Measurements from ENCODE around the gene GALNT18. TPM values are rescaled to one million over a fixed set of nuclear protein-coding genes. Genes with fewer than 3 reads are reported as not detected.

Gene GALNT18
- total RNA-seq, 1 donor, result 4.7 TPM

DNA sequence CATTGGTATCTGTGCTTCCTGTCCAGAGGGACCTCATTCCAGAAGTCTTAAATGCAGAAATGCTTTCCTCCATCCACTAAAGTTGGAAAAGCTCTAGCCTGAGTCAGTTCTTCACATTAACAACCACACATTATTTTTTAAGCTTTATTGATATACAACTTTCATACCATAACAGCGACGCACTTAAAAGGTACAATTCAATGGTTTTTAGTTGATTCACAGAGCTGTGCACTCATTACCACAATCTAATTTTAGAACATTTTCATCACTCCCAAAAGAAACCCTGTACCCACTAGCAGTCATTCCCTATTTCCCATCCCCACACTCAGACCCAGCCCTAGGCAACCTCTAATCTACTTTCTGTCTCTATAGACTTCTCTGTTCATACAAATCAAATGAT lies 27.6 kb downstream of the GALNT18 start:
- TF ChIP-seq, protein P1, sequence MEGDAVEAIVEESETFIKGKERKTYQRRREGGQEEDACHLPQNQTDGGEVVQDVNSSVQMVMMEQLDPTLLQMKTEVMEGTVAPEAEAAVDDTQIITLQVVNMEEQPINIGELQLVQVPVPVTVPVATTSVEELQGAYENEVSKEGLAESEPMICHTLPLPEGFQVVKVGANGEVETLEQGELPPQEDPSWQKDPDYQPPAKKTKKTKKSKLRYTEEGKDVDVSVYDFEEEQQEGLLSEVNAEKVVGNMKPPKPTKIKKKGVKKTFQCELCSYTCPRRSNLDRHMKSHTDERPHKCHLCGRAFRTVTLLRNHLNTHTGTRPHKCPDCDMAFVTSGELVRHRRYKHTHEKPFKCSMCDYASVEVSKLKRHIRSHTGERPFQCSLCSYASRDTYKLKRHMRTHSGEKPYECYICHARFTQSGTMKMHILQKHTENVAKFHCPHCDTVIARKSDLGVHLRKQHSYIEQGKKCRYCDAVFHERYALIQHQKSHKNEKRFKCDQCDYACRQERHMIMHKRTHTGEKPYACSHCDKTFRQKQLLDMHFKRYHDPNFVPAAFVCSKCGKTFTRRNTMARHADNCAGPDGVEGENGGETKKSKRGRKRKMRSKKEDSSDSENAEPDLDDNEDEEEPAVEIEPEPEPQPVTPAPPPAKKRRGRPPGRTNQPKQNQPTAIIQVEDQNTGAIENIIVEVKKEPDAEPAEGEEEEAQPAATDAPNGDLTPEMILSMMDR (IDR thresholded peaks at IDR 0.05; ENCODE audit: extremely low read depth, low read depth, low read length), result no peak
- no peak for DNase-seq (ENCODE audit: insufficient read length, low spot score, missing footprints)
- Histone ChIP-seq H3K36me3 (ENCODE audit: insufficient read depth, low read length) (no peaks in the 10 kb centered on the region), H3K27me3 (ENCODE audit: insufficient read depth, low read length) (peaks cover 3% of the 10 kb centered on the region), H2AFZ (ENCODE audit: low read length) (no peak overlapping the region), H4K20me1 (ENCODE audit: insufficient read depth, low read length) (no peaks in the 10 kb centered on the region), H3K4me3 (ENCODE audit: insufficient read depth, low read length) (no peak overlapping the region), H3K79me2 (ENCODE audit: insufficient read depth, low read length) (no peaks in the 10 kb centered on the region), H3K4me1 (ENCODE audit: insufficient read depth, low read length) (no peaks in the 10 kb centered on the region), H3K27ac (ENCODE audit: low read depth, low read length) (no peak overlapping the region), H3K9me3 (ENCODE audit: low read depth, low read length) (no peaks in the 10 kb centered on the region), H3K4me2 (ENCODE audit: insufficient read depth, low read length) (no peak overlapping the region)

DNA sequence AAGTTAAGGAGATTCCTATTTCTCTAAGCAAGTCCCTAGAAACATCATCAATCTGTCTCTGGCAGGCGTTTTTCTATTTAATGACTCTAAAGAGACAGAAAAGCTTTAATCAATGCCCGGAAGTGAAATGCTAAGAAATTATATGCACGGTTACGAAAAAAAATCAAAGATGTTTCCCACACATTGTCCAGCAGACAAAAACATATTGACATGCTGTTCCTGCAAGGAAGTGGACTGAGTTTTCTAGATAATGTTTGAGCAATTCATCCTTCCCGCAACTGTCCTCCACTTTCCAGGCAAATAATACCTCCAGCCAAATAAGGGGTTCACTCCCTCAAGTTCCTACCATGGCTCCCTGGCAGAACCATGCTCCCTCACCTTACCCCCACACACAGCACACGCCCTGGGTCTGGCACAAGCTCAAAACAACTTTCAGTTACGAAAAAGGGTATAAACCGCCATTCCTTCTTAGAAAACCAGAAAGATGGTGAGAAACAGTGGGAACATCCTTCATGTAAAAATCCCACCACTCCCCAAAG lies 29.6 kb downstream of the GALNT18 start:
- no peaks in the 10 kb centered on the region for H3K4me1 ChIP-seq (ENCODE audit: insufficient read depth, low read length)
- peaks cover 14% of the 10 kb centered on the region for H3K27me3 ChIP-seq (ENCODE audit: insufficient read depth, low read length)
- no peak overlapping the region for H2AFZ ChIP-seq (ENCODE audit: low read length)
- TF ChIP-seq, protein P1 (IDR thresholded peaks at IDR 0.05; ENCODE audit: extremely low read depth, low read depth, low read length), result no peak
- H4K20me1 ChIP-seq (ENCODE audit: insufficient read depth, low read length), result no peaks in the 10 kb centered on the region
- no peak overlapping the region for H3K27ac ChIP-seq (ENCODE audit: low read depth, low read length)
- H3K4me3 ChIP-seq (ENCODE audit: insufficient read depth, low read length), result no peak overlapping the region
- H3K79me2 ChIP-seq (ENCODE audit: insufficient read depth, low read length), result no peaks in the 10 kb centered on the region
- DNase-seq (ENCODE audit: insufficient read length, low spot score, missing footprints), result no peak
- H3K36me3 ChIP-seq (ENCODE audit: insufficient read depth, low read length), result no peaks in the 10 kb centered on the region
- H3K4me2 ChIP-seq (ENCODE audit: insufficient read depth, low read length), result no peak overlapping the region
- no peaks in the 10 kb centered on the region for H3K9me3 ChIP-seq (ENCODE audit: low read depth, low read length)

DNA sequence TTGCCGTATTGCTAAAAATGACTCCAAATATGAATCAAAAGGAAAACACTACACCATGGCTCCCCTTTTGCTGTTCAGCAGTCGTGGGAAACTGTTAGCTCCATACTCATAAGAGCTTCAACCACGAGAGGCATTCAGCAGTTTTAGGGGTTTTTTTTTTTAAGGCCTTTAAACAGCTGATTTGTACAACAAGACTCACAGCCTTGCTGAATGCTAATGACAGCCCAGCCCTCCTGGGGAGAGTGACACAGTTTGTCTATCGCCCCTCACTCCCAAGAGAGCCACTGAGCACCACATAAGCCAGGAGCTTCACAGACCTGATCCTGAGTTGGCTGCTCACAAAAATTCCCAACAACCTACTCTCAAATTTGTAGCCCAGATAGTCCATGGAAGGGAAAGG lies 32.4 kb downstream of the GALNT18 start:
- no peak for DNase-seq (ENCODE audit: insufficient read length, low spot score, missing footprints)
- Histone ChIP-seq H3K79me2 (ENCODE audit: insufficient read depth, low read length) (no peaks in the 10 kb centered on the region), H3K27ac (ENCODE audit: low read depth, low read length) (no peak overlapping the region), H4K20me1 (ENCODE audit: insufficient read depth, low read length) (no peaks in the 10 kb centered on the region), H3K4me3 (ENCODE audit: insufficient read depth, low read length) (no peak overlapping the region), H3K4me2 (ENCODE audit: insufficient read depth, low read length) (no peak overlapping the region), H3K9me3 (ENCODE audit: low read depth, low read length) (no peaks in the 10 kb centered on the region), H3K4me1 (ENCODE audit: insufficient read depth, low read length) (peaks cover 10% of the 10 kb centered on the region), H3K36me3 (ENCODE audit: insufficient read depth, low read length) (no peaks in the 10 kb centered on the region), H2AFZ (ENCODE audit: low read length) (no peak overlapping the region), H3K27me3 (ENCODE audit: insufficient read depth, low read length) (peaks cover 14% of the 10 kb centered on the region)
- TF ChIP-seq, protein P1 (IDR thresholded peaks at IDR 0.05; ENCODE audit: extremely low read depth, low read depth, low read length), result no peak

DNA sequence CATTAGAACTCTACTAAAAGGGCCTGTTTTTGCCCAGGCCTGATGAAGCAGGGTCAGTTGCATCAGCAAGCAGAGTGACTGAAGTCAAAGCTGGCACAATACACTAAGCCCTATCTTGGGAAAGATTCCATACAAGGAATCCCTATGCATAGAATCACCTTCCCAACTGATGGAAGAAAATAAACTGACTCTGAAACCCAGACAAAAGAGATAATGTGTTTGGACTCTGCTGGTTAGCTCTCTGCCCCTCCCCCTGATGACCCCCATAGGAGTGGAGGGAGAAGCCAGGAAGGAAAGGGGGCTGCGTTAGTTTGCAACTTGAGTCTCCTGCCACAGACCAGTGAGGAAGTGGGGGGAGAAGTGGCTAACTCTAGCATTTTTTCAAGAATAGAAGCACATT lies 32.9 kb downstream of the GALNT18 start:
- H3K27me3 ChIP-seq (ENCODE audit: insufficient read depth, low read length), result peaks cover 13% of the 10 kb centered on the region
- H3K9me3 ChIP-seq (ENCODE audit: low read depth, low read length), result no peaks in the 10 kb centered on the region
- no peak overlapping the region for H3K4me3 ChIP-seq (ENCODE audit: insufficient read depth, low read length)
- no peaks in the 10 kb centered on the region for H4K20me1 ChIP-seq (ENCODE audit: insufficient read depth, low read length)
- H3K4me1 ChIP-seq (ENCODE audit: insufficient read depth, low read length), result peaks cover 14% of the 10 kb centered on the region
- TF ChIP-seq, protein P1 (IDR thresholded peaks at IDR 0.05; ENCODE audit: extremely low read depth, low read depth, low read length), result no peak
- no peaks in the 10 kb centered on the region for H3K79me2 ChIP-seq (ENCODE audit: insufficient read depth, low read length)
- H2AFZ ChIP-seq (ENCODE audit: low read length), result no peak overlapping the region
- H3K36me3 ChIP-seq (ENCODE audit: insufficient read depth, low read length), result no peaks in the 10 kb centered on the region
- no peak overlapping the region for H3K4me2 ChIP-seq (ENCODE audit: insufficient read depth, low read length)
- H3K27ac ChIP-seq (ENCODE audit: low read depth, low read length), result no peak overlapping the region
- DNase-seq (ENCODE audit: insufficient read length, low spot score, missing footprints), result no peak

All from osteoblast (primary cell).